Endothelial cell of umbilical vein (primary cell): ENCODE results near the gene ZNF106. TPM values are rescaled to one million over a fixed set of nuclear protein-coding genes. Genes with fewer than 3 reads are reported as not detected.

Experiments used
- BruUV-seq: library from RNA; stranded (reverse); fragments of 400-500 nt; replicated peaks from 2 replicates; lab custom pipeline; 2021; lab: Mats Ljungman, UMichigan
- CTCF ChIA-PET: fragments of 300-600, 350-600 bp; sonication (Branson Sonifier 250); formaldehyde crosslinking; loops from one replicate; lab custom pipeline; 2021; ENCODE audit warnings: antibody characterized with exemption, inconsistent platforms; lab: Charles Lee
- POLR2A ChIA-PET: fragments of 300-600, 350-600 bp; sonication (Branson Sonifier 250); formaldehyde crosslinking; loops from one replicate; lab custom pipeline; 2021; ENCODE audit warnings: antibody characterized with exemption, inconsistent platforms; lab: Charles Lee
- DNase-seq: peaks from one replicate; pipeline ENCODE4 v3.0.0-alpha.2; 2011; ENCODE audit warnings: low read depth, low spot score
- FAIRE-seq: peaks from 2 replicates; lab custom pipeline; 2011; peaks lifted over from hg19 to GRCh38; lab: Jason Lieb, UNC
- H2AFZ ChIP-seq: 2 replicates; pipeline ENCODE4 v1.6.0; 2012; ENCODE audit warnings: low read depth, low read length, control low read depth, inconsistent platforms
- H3K27ac ChIP-seq: 2 replicates; pipeline ENCODE4 v1.5.1; 2011; ENCODE audit warnings: low read depth, mild to moderate bottlenecking, control low read depth, low read length, moderate library complexity; ENCODE audit not compliant: insufficient read depth
- H3K27me3 ChIP-seq, 2 experiments: 2 replicates each; pipeline versions ENCODE4 v1.6.0 to v1.6.1; 2011; ENCODE audit warnings: low read length in 2 of 2, mixed read lengths in 1 of 2; ENCODE audit not compliant: control insufficient read depth in 2 of 2, insufficient read depth in 2 of 2
- H3K36me3 ChIP-seq, 2 experiments: 2 replicates in 1 of 2; 3 replicates in 1 of 2; pipeline ENCODE4 v1.5.1; 2011; ENCODE audit warnings: low read length in 2 of 2, mild to moderate bottlenecking in 1 of 2, moderate library complexity in 1 of 2; ENCODE audit not compliant: control insufficient read depth in 2 of 2, insufficient read depth in 2 of 2; ENCODE audit errors: extremely low read depth in 1 of 2
- H3K4me1 ChIP-seq: 3 replicates; pipeline ENCODE4 v1.5.1; 2011; ENCODE audit warnings: mild to moderate bottlenecking, low read length; ENCODE audit not compliant: control insufficient read depth, insufficient read depth; ENCODE audit errors: extremely low read depth
- H3K4me2 ChIP-seq: 2 replicates; pipeline ENCODE4 v1.6.1; 2011; ENCODE audit warnings: low read length, control low read depth, mixed read lengths; ENCODE audit not compliant: insufficient read depth
- H3K4me3 ChIP-seq, 3 experiments: fragments of 200-600 bp in 1 of 3; sonication (generic), shearing (Covaris generic) in 1 of 3; replicated peaks in 1 of 3; 2 replicates each; pipeline ENCODE4 v1.5.1; 2011 to 2016; ENCODE audit warnings: control low read depth in 3 of 3, low read length in 3 of 3, mild to moderate bottlenecking in 2 of 3, inconsistent platforms in 1 of 3, low read depth in 1 of 3, moderate library complexity in 1 of 3; ENCODE audit not compliant: insufficient read depth in 1 of 3
- H3K79me2 ChIP-seq: 2 replicates; pipeline ENCODE4 v1.6.0; 2012; ENCODE audit warnings: low read length, inconsistent platforms; ENCODE audit not compliant: control insufficient read depth, insufficient read depth
- H3K9ac ChIP-seq: replicated peaks from 2 replicates; pipeline ENCODE3; 2011; ENCODE audit warnings: low read length, control low read depth; ENCODE audit not compliant: insufficient read depth; ENCODE audit errors: extremely low read depth
- H3K9me1 ChIP-seq: replicated peaks from 3 replicates; pipeline ENCODE4 v1.6.0; 2011; ENCODE audit warnings: mild to moderate bottlenecking, low read length; ENCODE audit not compliant: control insufficient read depth, insufficient read depth; ENCODE audit errors: extremely low read depth
- H3K9me3 ChIP-seq: replicated peaks from 2 replicates; pipeline ENCODE4 v1.5.1; 2012; ENCODE audit warnings: low read length, inconsistent platforms; ENCODE audit not compliant: control insufficient read depth, insufficient read depth
- H4K20me1 ChIP-seq: replicated peaks from 2 replicates; pipeline ENCODE3; 2011; ENCODE audit warnings: mild to moderate bottlenecking, low read length; ENCODE audit not compliant: control insufficient read depth, insufficient read depth; ENCODE audit errors: extremely low read depth
- EZH2 ChIP-seq: IDR thresholded peaks from 2 replicates; pipeline ENCODE4 v1.6.1; 2012; ENCODE audit warnings: borderline replicate concordance, low read depth, mild to moderate bottlenecking, moderate library complexity, low read length, inconsistent platforms; ENCODE audit not compliant: severe bottlenecking
- FOS ChIP-seq: IDR thresholded peaks from 2 replicates; pipeline ENCODE4 v1.6.1; 2011; ENCODE audit warnings: mild to moderate bottlenecking, low read length, moderate library complexity, borderline replicate concordance; ENCODE audit not compliant: insufficient read depth
- GATA2 ChIP-seq: IDR thresholded peaks from 2 replicates; pipeline ENCODE4 v1.7.0; 2011; ENCODE audit warnings: low read depth, mild to moderate bottlenecking, moderate library complexity, mixed read lengths, low read length; ENCODE audit not compliant: insufficient read length, insufficient read depth
- JUN ChIP-seq: IDR thresholded peaks from 2 replicates; pipeline ENCODE4 v1.6.1; 2011; ENCODE audit warnings: borderline replicate concordance, low read depth; ENCODE audit not compliant: insufficient read length, insufficient read depth
- MYC ChIP-seq: IDR thresholded peaks from one replicate; pipeline ENCODE4 v1.6.1; 2011; ENCODE audit warnings: mild to moderate bottlenecking, low read depth, low read length
- POLR2A ChIP-seq: IDR thresholded peaks from 2 replicates; pipeline ENCODE4 v1.6.1; 2012; ENCODE audit warnings: low read depth, mild to moderate bottlenecking, control low read depth, low read length
- POLR2AphosphoS5 ChIP-seq: IDR thresholded peaks from 2 replicates; pipeline ENCODE4 v1.6.1; 2012; ENCODE audit warnings: low read depth, mild to moderate bottlenecking, control low read depth, low read length, moderate library complexity; ENCODE audit not compliant: insufficient read depth
- dilution Hi-C: fragments of 300-500 bp; cut with MboI; formaldehyde crosslinking; loops from one replicate; pipeline ENCODE4 v1.15.0; 2019; ENCODE audit warnings: low sequenced_read_pairs; ENCODE audit not compliant: extremely low pct_ligation_motif_present
- intact Hi-C: fragments of 100-400 bp; cut with micrococcal nuclease; formaldehyde crosslinking; loops from one replicate; pipeline ENCODE4 v1.10.0; 2022
- polyA plus RNA-seq, 4 experiments: library from polyadenylated mRNA; depleted of rRNA in 3 of 4; stranded (reverse) in 3 of 4; unstranded in 1 of 4; fragments of >200 nt; gene quantifications; 2 replicates each; pipeline versions ENCODE4 v1.2.1 to v1.2.3, GENCODE V29; 2011 to 2012; ENCODE audit warnings: missing spikeins in 1 of 4
- total RNA-seq: library from RNA; stranded (reverse); gene quantifications from 2 replicates; pipeline ENCODE4 v1.2.3, GENCODE V29; 2021
- TF ChIP-seq, protein P1 (sequence below): IDR thresholded peaks from 2 replicates; pipeline ENCODE4 v1.6.1; 2011; ENCODE audit not compliant: insufficient read depth, insufficient read length
- TF ChIP-seq, protein P2 (sequence below), 2 donors: IDR thresholded peaks; 1 replicate in 1 of 2; 2 replicates in 1 of 2; pipeline ENCODE4 v1.5.1; 2011; ENCODE audit warnings: low read length in 2 of 2, mild to moderate bottlenecking in 2 of 2, moderate library complexity in 2 of 2, control low read depth in 1 of 2, inconsistent platforms in 1 of 2, low read depth in 1 of 2; ENCODE audit not compliant: insufficient read depth in 1 of 2; ENCODE audit errors: extremely low read depth in 1 of 2

The ZNF106 gene
- total and polyA plus RNA-seq, 2 donors (not counting 3 experiments of a cell fraction or from before 2014, with no cell fraction given) = 18.9 to 53.5 TPM

DNA sequence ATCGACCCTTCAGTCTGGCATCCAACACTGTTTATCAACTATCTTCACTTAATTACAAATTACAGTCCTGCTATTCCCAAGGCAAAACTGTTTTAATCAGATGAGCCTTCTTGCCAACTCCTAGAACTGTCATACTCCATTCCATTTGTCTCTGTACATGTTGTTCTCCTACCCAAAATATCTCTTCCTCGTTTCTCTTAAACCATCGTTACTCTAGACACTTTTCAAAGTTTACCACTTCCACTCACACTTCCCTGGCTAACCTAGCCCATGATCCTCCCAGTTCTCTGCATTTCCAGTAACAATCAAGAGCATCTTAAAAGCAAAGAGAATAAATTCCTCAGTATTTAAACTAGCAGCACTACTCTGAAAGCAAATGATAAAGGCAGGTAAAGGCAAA is 19.9 kb downstream of the ZNF106 start:
- Histone ChIP-seq H3K9me1 (no peaks in the 10 kb centered on the region), H3K4me3 (no peak overlapping the region), H3K27ac (no peak overlapping the region), H3K36me3 (peaks cover 0 to 3% of the 10 kb centered on the region in 2 experiments), H3K9me3 (no peaks in the 10 kb centered on the region), H2AFZ (no peak overlapping the region), H3K79me2 (peaks cover 45% of the 10 kb centered on the region), H3K4me2 (no peak overlapping the region), H3K9ac (no peak overlapping the region), H4K20me1 (no peaks in the 10 kb centered on the region), H3K4me1 (no peaks in the 10 kb centered on the region), H3K27me3 (no peaks in the 10 kb centered on the region)
- DNase-seq (no peak), FAIRE-seq (no peak)
- POLR2A ChIA-PET = no interaction called here
- CTCF ChIA-PET = interaction anchor here (0.6 to 1.8 kb wide), 11 partner anchors 12 to 179 kb away, joined by 3 to 11 read pairs (median 3); no protein-coding TSS in a partner anchor
- intact Hi-C loops = loop anchor here (5.0 kb wide), 2 partner anchors 199 to 404 kb away; partner anchors contain the start of genes GANC and TMEM87A
- TF ChIP-seq, protein P1, sequence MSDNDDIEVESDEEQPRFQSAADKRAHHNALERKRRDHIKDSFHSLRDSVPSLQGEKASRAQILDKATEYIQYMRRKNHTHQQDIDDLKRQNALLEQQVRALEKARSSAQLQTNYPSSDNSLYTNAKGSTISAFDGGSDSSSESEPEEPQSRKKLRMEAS = no peak
- TF ChIP-seq FOS = no peak
- TF ChIP-seq, protein P2, sequence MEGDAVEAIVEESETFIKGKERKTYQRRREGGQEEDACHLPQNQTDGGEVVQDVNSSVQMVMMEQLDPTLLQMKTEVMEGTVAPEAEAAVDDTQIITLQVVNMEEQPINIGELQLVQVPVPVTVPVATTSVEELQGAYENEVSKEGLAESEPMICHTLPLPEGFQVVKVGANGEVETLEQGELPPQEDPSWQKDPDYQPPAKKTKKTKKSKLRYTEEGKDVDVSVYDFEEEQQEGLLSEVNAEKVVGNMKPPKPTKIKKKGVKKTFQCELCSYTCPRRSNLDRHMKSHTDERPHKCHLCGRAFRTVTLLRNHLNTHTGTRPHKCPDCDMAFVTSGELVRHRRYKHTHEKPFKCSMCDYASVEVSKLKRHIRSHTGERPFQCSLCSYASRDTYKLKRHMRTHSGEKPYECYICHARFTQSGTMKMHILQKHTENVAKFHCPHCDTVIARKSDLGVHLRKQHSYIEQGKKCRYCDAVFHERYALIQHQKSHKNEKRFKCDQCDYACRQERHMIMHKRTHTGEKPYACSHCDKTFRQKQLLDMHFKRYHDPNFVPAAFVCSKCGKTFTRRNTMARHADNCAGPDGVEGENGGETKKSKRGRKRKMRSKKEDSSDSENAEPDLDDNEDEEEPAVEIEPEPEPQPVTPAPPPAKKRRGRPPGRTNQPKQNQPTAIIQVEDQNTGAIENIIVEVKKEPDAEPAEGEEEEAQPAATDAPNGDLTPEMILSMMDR (IDR thresholded peaks at IDR 0.05; ENCODE audit: extremely low read depth in 1 of 2, insufficient read depth in 1 of 2, low read depth in 1 of 2, low read length in 2 of 2) = no peak
- TF ChIP-seq EZH2 = no peak
- TF ChIP-seq MYC = no peak
- TF ChIP-seq POLR2A = no peak
- TF ChIP-seq POLR2AphosphoS5 = no peak
- TF ChIP-seq GATA2 = no peak
- no peak for TF ChIP-seq JUN
- BruUV-seq = no TSS peak
- dilution Hi-C loops = no loop called here
